ENCODE measurements around the gene FAM83D.

The FAM83D gene

GRCh38 chr20:38999965-39000910, 74.0 kb downstream of the FAM83D start:
- H3K27me3 ChIP-seq (ENCODE audit: insufficient read depth, poor library complexity, severe bottlenecking), result no peaks in the 10 kb centered on the region
- TF ChIP-seq CTCF (IDR thresholded peaks at IDR 0.05; ENCODE audit: poor library complexity, severe bottlenecking), result no peak
- no peaks in the 10 kb centered on the region for H3K9me3 ChIP-seq (ENCODE audit: severe bottlenecking)
- no peak overlapping the region for H3K4me3 ChIP-seq (ENCODE audit: severe bottlenecking)
- no peak overlapping the region for H3K27ac ChIP-seq (ENCODE audit: poor library complexity, severe bottlenecking)
- no peak for ATAC-seq (ENCODE audit: low read depth)
- peaks cover 98% of the 10 kb centered on the region for H3K36me3 ChIP-seq (ENCODE audit: low read depth)
- no peak for DNase-seq (ENCODE audit: low spot score)
- H3K4me1 ChIP-seq (ENCODE audit: insufficient read depth, poor library complexity, severe bottlenecking), result peaks cover 6% of the 10 kb centered on the region
